CD14-positive monocyte (primary cell): ENCODE data around the gene SLAMF7. TPM values are rescaled to one million over a fixed set of nuclear protein-coding genes. Genes with fewer than 3 reads are reported as not detected.
A peak's percentile ranks its signal among the peaks of the same experiment; 100 is the strongest.

Experiments
- DNase-seq, 3 donors: peaks; one replicate each; pipeline ENCODE4 v3.0.0-alpha.2; 2011 to 2022
- H2AFZ ChIP-seq: 2 replicates; pipeline ENCODE4 v1.6.0; 2012; ENCODE audit warnings: mild to moderate bottlenecking, low read depth, low read length, inconsistent platforms; ENCODE audit not compliant: insufficient read depth, poor library complexity, severe bottlenecking
- H3K27ac ChIP-seq, 2 donors: 1 replicate in 1 of 2; 2 replicates in 1 of 2; pipeline ENCODE4 v1.5.1; 2012 to 2013; ENCODE audit warnings: low read length in 2 of 2, control low read depth in 1 of 2, inconsistent platforms in 1 of 2, low read depth in 1 of 2, mild to moderate bottlenecking in 1 of 2
- H3K27me3 ChIP-seq, 2 donors: one replicate each; pipeline versions ENCODE4 v1.6.0 to v1.6.1; 2011 to 2013; ENCODE audit warnings: low read length in 2 of 2; ENCODE audit not compliant: control insufficient read depth in 2 of 2, insufficient read depth in 2 of 2
- H3K36me3 ChIP-seq, 2 donors: replicated peaks in 1 of 2; 1 replicate in 1 of 2; 2 replicates in 1 of 2; pipeline versions ENCODE4 v1.5.1 to v1.6.1; 2012 to 2013; ENCODE audit warnings: low read length in 2 of 2, control low read depth in 1 of 2, inconsistent platforms in 1 of 2, mild to moderate bottlenecking in 1 of 2; ENCODE audit not compliant: insufficient read depth in 2 of 2, control insufficient read depth in 1 of 2
- H3K4me1 ChIP-seq, 2 donors: 1 replicate in 1 of 2; 2 replicates in 1 of 2; pipeline versions ENCODE4 v1.5.1 to v1.6.1; 2012 to 2013; ENCODE audit warnings: low read length in 2 of 2, control low read depth in 1 of 2, inconsistent platforms in 1 of 2, mild to moderate bottlenecking in 1 of 2, moderate library complexity in 1 of 2; ENCODE audit not compliant: insufficient read depth in 2 of 2, control insufficient read depth in 1 of 2
- H3K4me2 ChIP-seq: replicated peaks from 2 replicates; pipeline ENCODE3; 2012; ENCODE audit warnings: low read length, moderate library complexity, mild to moderate bottlenecking; ENCODE audit not compliant: poor library complexity, severe bottlenecking; ENCODE audit errors: extremely low read depth
- H3K4me3 ChIP-seq, 3 experiments: fragments of 200-600 bp in 1 of 3; sonication (generic) in 1 of 3; replicated peaks in 1 of 3; 1 replicate in 2 of 3; 2 replicates in 1 of 3; pipeline ENCODE4 v1.5.1; 2011 to 2013; ENCODE audit warnings: low read length in 3 of 3, mild to moderate bottlenecking in 3 of 3, control low read depth in 2 of 3, low read depth in 2 of 3, inconsistent platforms in 1 of 3, moderate library complexity in 1 of 3
- H3K79me2 ChIP-seq: 2 replicates; pipeline ENCODE4 v1.6.0; 2012; ENCODE audit warnings: mild to moderate bottlenecking, control low read depth, inconsistent platforms, low read length, moderate library complexity; ENCODE audit not compliant: insufficient read depth
- H3K9ac ChIP-seq: 2 replicates; pipeline ENCODE4 v1.6.0; 2017; ENCODE audit warnings: low read length, mild to moderate bottlenecking; ENCODE audit not compliant: insufficient read depth, poor library complexity, severe bottlenecking
- H3K9me3 ChIP-seq, 2 donors: replicated peaks in 1 of 2; 1 replicate in 1 of 2; 2 replicates in 1 of 2; pipeline versions ENCODE4 v1.5.1 to v1.6.1; 2012 to 2013; ENCODE audit warnings: low read length in 2 of 2, control low read depth in 1 of 2; ENCODE audit not compliant: control insufficient read depth in 1 of 2, insufficient read depth in 1 of 2
- H4K20me1 ChIP-seq: 2 replicates; pipeline ENCODE4 v1.6.0; 2012; ENCODE audit warnings: mild to moderate bottlenecking, low read length, control low read depth, moderate library complexity; ENCODE audit not compliant: insufficient read depth
- H3K27ac Mint-ChIP-seq, 7 donors: one replicate each; pipeline ENCODE4 v1.8.0; 2020; ENCODE audit warnings: mild to moderate bottlenecking in 7 of 7, mixed read lengths in 7 of 7, moderate library complexity in 6 of 7, inconsistent platforms in 2 of 7
- H3K27me3 Mint-ChIP-seq, 3 donors: one replicate each; pipeline ENCODE4 v1.8.0; 2021 to 2022; ENCODE audit warnings: low read depth in 3 of 3, mild to moderate bottlenecking in 3 of 3, mixed read lengths in 3 of 3, moderate library complexity in 3 of 3, inconsistent platforms in 1 of 3
- H3K36me3 Mint-ChIP-seq, 2 donors: one replicate each; pipeline ENCODE4 v1.8.0; 2020; ENCODE audit warnings: mixed read lengths in 2 of 2, inconsistent platforms in 1 of 2, mild to moderate bottlenecking in 1 of 2
- H3K4me1 Mint-ChIP-seq: one replicate; pipeline ENCODE4 v1.8.0; 2020; ENCODE audit warnings: mild to moderate bottlenecking, mixed read lengths
- H3K4me3 Mint-ChIP-seq, 2 donors: one replicate each; pipeline ENCODE4 v1.8.0; 2020; ENCODE audit warnings: mild to moderate bottlenecking in 2 of 2, mixed read lengths in 2 of 2, moderate library complexity in 1 of 2
- H3K9me3 Mint-ChIP-seq, 7 donors: one replicate each; pipeline ENCODE4 v1.8.0; 2020 to 2022; ENCODE audit warnings: mixed read lengths in 7 of 7, mild to moderate bottlenecking in 6 of 7, moderate library complexity in 6 of 7, inconsistent platforms in 2 of 7
- WGBS: methylation state at CpG from one replicate; pipeline ENCODE4 v1.1.5; 2013; ENCODE audit warnings: missing lambda C conversion rate; ENCODE audit not compliant: insufficient coverage; 5-methylcytosine and 5-hydroxymethylcytosine counted together
- intact Hi-C, 2 donors: fragments of 100-400 bp; cut with micrococcal nuclease; formaldehyde crosslinking; loops; one replicate each; pipeline versions ENCODE4 v1.15.0 to v1.15.1; 2023
- polyA plus RNA-seq, 3 donors: library from polyadenylated mRNA; depleted of rRNA in 1 of 3; unstranded in 2 of 3; stranded (reverse) in 1 of 3; fragments of 300-500 nt in 2 of 3; fragments of >200 nt in 1 of 3; fragmentation: Illumina TruSeq in 2 of 3; gene quantifications; 1 replicate in 2 of 3; 2 replicates in 1 of 3; pipeline ENCODE4 v1.2.3, GENCODE V29; 2012 to 2021
- TF ChIP-seq, protein P1 (sequence below): fragments of 200-600 bp; IDR thresholded peaks from one replicate; pipeline ENCODE4 v1.8.0; 2022; ENCODE audit warnings: antibody characterized with exemption, mild to moderate bottlenecking

Gene SLAMF7
- polyA plus RNA-seq, 3 donors: 15.4 to 16.0 (median 15.8) TPM

DNA sequence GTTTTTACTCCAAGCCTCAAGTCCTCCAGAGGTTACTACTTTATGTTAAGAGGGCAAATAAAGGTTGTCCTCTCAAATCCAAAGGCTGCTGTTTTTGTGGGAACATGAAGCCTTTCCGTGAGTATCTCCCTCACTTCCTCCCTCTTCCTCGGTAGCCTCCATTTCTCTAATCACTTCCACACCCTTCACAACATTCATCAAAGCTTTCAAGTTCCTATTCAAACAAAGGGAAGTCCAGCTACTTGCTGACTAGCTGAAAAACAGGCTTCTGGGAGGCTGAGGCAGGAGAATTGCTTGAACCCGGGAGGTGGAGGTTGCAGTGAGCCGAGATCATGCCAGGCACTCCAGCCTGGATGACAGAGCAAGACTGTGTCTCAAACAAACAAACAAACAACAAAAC lies 20.8 kb upstream of the SLAMF7 start:
- intact Hi-C loops: no loop called here
- H3K27ac Mint-ChIP-seq: peak overlapping the region; percentile 74 to 89 (median 83)
- Histone ChIP-seq H3K9ac (no peak overlapping the region), H3K27me3 (no peaks in the 10 kb centered on the region), H3K4me2 (peak overlapping the region; percentile 30), H3K4me1 (peaks cover 53 to 71% of the 10 kb centered on the region in 2 donors), H3K36me3 (no peaks in the 10 kb centered on the region), H3K4me3 (no peak overlapping the region), H3K9me3 (no peaks in the 10 kb centered on the region), H4K20me1 (no peaks in the 10 kb centered on the region), H3K79me2 (no peaks in the 10 kb centered on the region), H3K27ac (peak overlapping the region in 1 of 2 donors; percentile 58), H2AFZ (no peak overlapping the region)
- peaks cover 0 to 1% (median 0%) of the 10 kb centered on the region in 7 donors for H3K9me3 Mint-ChIP-seq
- no peaks in the 10 kb centered on the region for H3K36me3 Mint-ChIP-seq
- H3K27me3 Mint-ChIP-seq: peaks cover 0 to 2% (median 0%) of the 10 kb centered on the region in 3 donors
- 0% methylated on average over 2 of the region's 4 CpGs for WGBS
- TF ChIP-seq, protein P1, sequence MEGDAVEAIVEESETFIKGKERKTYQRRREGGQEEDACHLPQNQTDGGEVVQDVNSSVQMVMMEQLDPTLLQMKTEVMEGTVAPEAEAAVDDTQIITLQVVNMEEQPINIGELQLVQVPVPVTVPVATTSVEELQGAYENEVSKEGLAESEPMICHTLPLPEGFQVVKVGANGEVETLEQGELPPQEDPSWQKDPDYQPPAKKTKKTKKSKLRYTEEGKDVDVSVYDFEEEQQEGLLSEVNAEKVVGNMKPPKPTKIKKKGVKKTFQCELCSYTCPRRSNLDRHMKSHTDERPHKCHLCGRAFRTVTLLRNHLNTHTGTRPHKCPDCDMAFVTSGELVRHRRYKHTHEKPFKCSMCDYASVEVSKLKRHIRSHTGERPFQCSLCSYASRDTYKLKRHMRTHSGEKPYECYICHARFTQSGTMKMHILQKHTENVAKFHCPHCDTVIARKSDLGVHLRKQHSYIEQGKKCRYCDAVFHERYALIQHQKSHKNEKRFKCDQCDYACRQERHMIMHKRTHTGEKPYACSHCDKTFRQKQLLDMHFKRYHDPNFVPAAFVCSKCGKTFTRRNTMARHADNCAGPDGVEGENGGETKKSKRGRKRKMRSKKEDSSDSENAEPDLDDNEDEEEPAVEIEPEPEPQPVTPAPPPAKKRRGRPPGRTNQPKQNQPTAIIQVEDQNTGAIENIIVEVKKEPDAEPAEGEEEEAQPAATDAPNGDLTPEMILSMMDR: no peak
- peaks cover 66% of the 10 kb centered on the region for H3K4me1 Mint-ChIP-seq
- peak in 2 of 3 donors; percentile 45 to 53 for DNase-seq
- H3K4me3 Mint-ChIP-seq: peak overlapping the region in 1 of 2 donors; percentile 41

DNA sequence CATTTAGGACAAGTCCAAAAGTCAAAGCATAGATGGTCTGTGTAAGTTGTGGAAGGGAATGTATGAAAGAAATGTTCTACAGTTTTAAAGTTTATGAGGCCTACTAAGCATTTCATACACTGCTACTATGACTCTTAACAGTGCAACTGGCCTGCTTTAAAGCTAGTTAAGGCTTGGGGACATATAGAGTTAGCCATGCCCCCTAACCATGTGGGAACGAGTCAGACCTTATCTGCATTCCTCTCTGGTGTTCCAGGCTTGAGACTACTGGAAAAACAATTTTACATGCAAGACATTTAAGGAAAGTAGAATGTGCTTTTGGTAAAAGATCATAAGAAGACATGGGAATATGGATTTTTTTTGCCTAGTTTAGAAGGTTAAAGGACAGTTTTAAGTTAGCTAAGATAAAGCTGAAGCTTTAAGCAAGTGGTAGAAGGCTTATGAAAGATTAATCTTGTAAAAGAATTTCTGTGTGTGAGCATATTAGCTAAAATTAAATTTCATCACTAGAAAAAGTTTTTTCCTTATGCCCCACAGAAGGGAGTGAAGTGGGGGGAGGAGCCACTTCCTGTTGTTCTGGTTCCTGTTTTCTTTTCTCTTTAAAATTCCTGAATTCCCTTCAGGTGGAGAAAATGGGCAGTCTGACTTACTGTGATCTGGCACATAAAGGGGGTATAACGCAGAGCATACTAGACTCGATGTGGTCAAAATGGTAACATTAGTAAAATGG lies 18.5 kb upstream of the SLAMF7 start:
- peak overlapping the region; percentile 23 for H3K4me2 ChIP-seq
- no peaks in the 10 kb centered on the region for H3K36me3 ChIP-seq
- peak overlapping the region in 1 of 2 donors; percentile 68 for H3K4me3 Mint-ChIP-seq
- DNase-seq: peak in 2 of 3 donors; percentile 40 to 55
- WGBS: 71% methylated on average over 1 of the region's 3 CpGs
- no peaks in the 10 kb centered on the region for H3K79me2 ChIP-seq
- intact Hi-C loops: loop anchor here in 1 of 2 donors (10.0 kb wide), 1 partner anchor 114 kb away; no protein-coding TSS in a partner anchor
- peaks cover 67% of the 10 kb centered on the region for H3K4me1 Mint-ChIP-seq
- H3K9me3 Mint-ChIP-seq: peaks cover 0 to 1% (median 0%) of the 10 kb centered on the region in 7 donors
- no peaks in the 10 kb centered on the region for H3K9me3 ChIP-seq
- H3K9ac ChIP-seq: no peak overlapping the region
- no peak overlapping the region for H2AFZ ChIP-seq
- peaks cover 0 to 2% (median 0%) of the 10 kb centered on the region in 3 donors for H3K27me3 Mint-ChIP-seq
- no peaks in the 10 kb centered on the region for H3K27me3 ChIP-seq
- peak overlapping the region; percentile 33 to 77 (median 70) for H3K27ac Mint-ChIP-seq
- H3K27ac ChIP-seq: peak overlapping the region in 1 of 2 donors; percentile 55
- H4K20me1 ChIP-seq: no peaks in the 10 kb centered on the region
- TF ChIP-seq, protein P1: no peak
- peak overlapping the region in 1 of 3 experiments; percentile 15 for H3K4me3 ChIP-seq
- no peaks in the 10 kb centered on the region for H3K36me3 Mint-ChIP-seq
- H3K4me1 ChIP-seq: peaks cover 56 to 70% of the 10 kb centered on the region in 2 donors
